GM06990 (cell line): ENCODE results near the gene TRIM41.

Experiments
- DNase-seq: peaks from one replicate; pipeline ENCODE4 v3.0.0-alpha.2; 2011; ENCODE audit not compliant: insufficient read length; ENCODE audit errors: extremely low read depth
- H3K27me3 ChIP-seq: replicated peaks from 2 replicates; pipeline ENCODE4 v1.6.0; 2011; ENCODE audit warnings: low read length; ENCODE audit not compliant: control insufficient read depth, insufficient read depth
- H3K36me3 ChIP-seq: 2 replicates; pipeline ENCODE4 v1.5.1; 2011; ENCODE audit warnings: low read length; ENCODE audit not compliant: control insufficient read depth, insufficient read depth
- H3K4me3 ChIP-seq: replicated peaks from 2 replicates; pipeline ENCODE4 v1.5.1; 2011; ENCODE audit warnings: low read depth, mild to moderate bottlenecking, control low read depth, low read length
- CTCF ChIP-seq: IDR thresholded peaks from 2 replicates; pipeline ENCODE4 v1.5.1; 2011; ENCODE audit warnings: low read length, control low read depth, mild to moderate bottlenecking, inconsistent platforms; ENCODE audit not compliant: insufficient read depth, poor library complexity, severe bottlenecking

Gene TRIM41

GRCh38 chr5:181246276-181247049 is 23.4 kb downstream of the TRIM41 start:
- peak; percentile 89 for DNase-seq
- H3K4me3 ChIP-seq: peak overlapping the region; percentile 98
- no peak for TF ChIP-seq CTCF
- H3K36me3 ChIP-seq: peaks cover 13% of the 10 kb centered on the region
- no peaks in the 10 kb centered on the region for H3K27me3 ChIP-seq

- H3K4me3 ChIP-seq: peak overlapping the region; percentile 98
- peaks cover 5% of the 10 kb centered on the region for H3K36me3 ChIP-seq
- H3K27me3 ChIP-seq: no peaks in the 10 kb centered on the region
- no peak for DNase-seq
- TF ChIP-seq CTCF: no peak
Measured at GRCh38 chr5:181248277-181248676, 25.2 kb downstream of the TRIM41 start.

DNA sequence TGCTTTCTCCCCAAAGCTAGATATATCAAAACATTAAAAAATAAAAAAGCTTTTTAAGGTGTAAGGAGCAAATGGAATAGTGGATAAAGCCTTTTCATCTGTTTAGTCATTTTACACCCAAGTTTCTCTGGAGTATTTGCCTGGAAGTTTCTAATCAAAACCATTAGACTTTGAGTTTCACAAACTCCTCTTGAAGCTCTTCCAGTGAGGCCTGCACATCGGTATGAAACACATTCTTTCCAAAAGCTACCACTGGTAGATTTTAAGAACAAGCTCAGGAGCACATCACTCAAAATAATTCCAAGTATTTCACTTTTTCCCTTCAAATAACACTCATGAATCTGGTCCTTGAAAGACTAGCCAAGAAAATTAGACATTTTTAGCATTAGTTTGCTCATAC is 32.2 kb downstream of the TRIM41 start:
- no peak for DNase-seq
- Histone ChIP-seq H3K36me3 (peaks cover 10% of the 10 kb centered on the region), H3K4me3 (no peak overlapping the region), H3K27me3 (no peaks in the 10 kb centered on the region)
- TF ChIP-seq CTCF: no peak

DNA sequence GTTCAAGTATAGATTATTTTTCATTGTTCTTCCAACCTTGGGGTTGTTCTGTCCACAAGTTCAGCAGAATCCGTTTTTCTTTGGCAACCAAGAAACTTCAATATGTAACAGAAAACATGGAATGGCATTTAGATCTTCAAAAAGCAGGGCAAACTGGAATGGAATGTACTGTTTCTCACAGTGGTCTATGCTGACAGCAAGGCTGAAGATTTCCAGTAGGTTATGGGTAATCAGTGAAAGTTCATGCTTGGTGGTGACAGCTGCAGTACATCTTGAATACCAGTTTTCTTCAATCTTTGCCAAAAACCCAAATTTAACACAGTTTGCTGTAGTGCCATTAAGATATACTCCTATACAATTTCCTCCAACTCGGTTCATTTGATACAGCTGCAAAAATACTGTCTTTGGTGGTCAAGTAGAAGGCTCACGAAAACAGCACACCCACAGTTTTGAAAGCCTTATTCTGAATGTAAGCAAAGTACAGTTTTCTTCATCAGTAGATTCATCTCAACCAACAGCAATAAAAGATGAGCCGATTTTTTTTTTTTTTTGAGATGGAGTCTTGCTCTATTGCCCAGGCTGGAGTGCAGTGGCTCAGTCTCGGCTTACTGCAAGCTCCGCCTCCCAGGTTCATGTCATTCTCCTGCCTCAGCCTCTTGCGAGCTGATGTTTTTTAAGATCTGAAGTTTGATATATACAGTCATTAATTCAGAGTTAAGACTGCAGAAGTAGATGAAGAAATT is 32.9 kb downstream of the TRIM41 start:
- peaks cover 9% of the 10 kb centered on the region for H3K36me3 ChIP-seq
- DNase-seq: no peak
- no peaks in the 10 kb centered on the region for H3K27me3 ChIP-seq
- no peak overlapping the region for H3K4me3 ChIP-seq
- no peak for TF ChIP-seq CTCF

DNA sequence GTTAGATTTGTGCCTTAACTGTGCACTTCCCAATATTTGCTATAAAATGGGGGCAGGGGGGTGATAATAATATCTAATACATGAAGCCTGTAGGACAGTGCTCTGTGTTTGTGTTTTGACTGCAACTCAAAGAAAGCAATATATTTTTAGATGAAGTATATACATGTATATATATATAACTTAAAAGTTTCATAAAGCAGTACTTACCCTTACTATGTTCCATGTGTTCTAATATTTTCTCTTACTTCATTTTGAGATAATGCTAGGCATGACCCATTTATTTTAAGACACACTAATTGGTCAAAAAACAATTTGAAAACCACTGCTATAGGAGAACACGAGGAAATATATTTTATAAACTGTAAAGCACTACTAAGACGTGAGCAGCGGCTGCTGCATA is 35.5 kb downstream of the TRIM41 start:
- no peak for TF ChIP-seq CTCF
- no peak for DNase-seq
- H3K36me3 ChIP-seq: peaks cover 6% of the 10 kb centered on the region
- H3K27me3 ChIP-seq: no peaks in the 10 kb centered on the region
- H3K4me3 ChIP-seq: peak overlapping the region; percentile 94
